ENCODE data around the gene ACKR2. TPM values are rescaled to one million over a fixed set of nuclear protein-coding genes. Genes with fewer than 3 reads are reported as not detected.
"Not testable (repeated sequence)": the region's sequence is repeated elsewhere in the genome, so short reads cannot be mapped to it uniquely, and the experiment has no call there.

Gene ACKR2
- total RNA-seq, 1 experiment from 2014 or later, result not detected

DNA sequence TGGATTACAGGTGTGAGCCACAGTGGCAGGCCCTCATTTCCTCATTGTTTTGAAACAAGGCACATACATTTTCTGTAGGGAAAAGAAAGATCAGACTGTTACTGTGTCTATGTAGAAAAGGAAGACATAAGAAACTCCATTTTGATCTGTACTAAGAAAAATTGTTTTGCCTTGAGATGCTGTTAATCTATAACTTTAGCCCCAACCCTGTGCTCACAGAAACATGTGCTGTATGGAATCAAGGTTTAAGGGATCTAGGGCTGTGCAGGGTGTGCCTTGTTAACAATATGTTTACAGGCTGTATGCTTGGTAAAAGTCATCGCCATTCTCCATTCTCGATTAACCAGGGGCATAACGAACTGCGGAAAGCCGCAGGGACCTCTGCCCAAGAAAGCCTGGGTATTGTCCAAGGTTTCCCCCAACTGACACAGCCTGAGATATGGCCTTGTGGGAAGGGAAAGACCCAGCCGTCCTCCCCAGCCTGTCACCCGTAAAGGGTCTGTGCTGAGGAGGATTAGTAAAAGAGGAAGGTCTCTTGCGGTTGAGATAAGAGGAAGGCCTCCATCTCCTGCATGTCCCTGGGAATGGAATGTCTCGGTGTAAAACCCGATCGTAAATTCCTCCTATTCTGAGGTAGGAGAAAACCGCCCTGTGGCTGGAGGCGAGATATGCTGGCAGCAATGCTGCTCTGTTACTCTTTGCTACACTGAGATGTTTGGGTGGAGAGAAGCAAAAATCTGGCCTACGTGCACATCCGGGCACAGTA lies 2.1 kb downstream of the ACKR2 start:
- H2BK5ac ChIP-seq (ENCODE audit: insufficient read length, low read length); H2BK12ac ChIP-seq (ENCODE audit: insufficient read length, low read depth, low read length); H3K27ac ChIP-seq (ENCODE audit: insufficient read length, low read depth, low read length); H4K91ac ChIP-seq (ENCODE audit: insufficient read length, low read depth, low read length); H3K9ac ChIP-seq (ENCODE audit: extremely low read depth, insufficient read length, low read length); H4K5ac ChIP-seq (ENCODE audit: insufficient read length, low read depth, low read length); H3K23ac ChIP-seq (ENCODE audit: insufficient read length, low read depth, low read length); H3K27ac Mint-ChIP-seq; H3K4me2 ChIP-seq (ENCODE audit: insufficient read depth, insufficient read length, low read length); H3K18ac ChIP-seq (ENCODE audit: insufficient read length, low read depth, low read length); H3K56ac ChIP-seq (ENCODE audit: insufficient read length, low read depth, low read length); H2BK15ac ChIP-seq (ENCODE audit: low read depth, low read length); H3K4me3 Mint-ChIP-seq; DNase-seq; H3K4ac ChIP-seq (ENCODE audit: low read depth, low read length); H2BK120ac ChIP-seq (ENCODE audit: low read depth, low read length, poor library complexity, severe bottlenecking); H3K27me3 ChIP-seq (ENCODE audit: insufficient read depth, low read length); H4K8ac ChIP-seq (replicated peaks; ENCODE audit: insufficient read length, low read depth, low read length); H2AFZ ChIP-seq (ENCODE audit: low read length); H4K20me1 ChIP-seq (ENCODE audit: control insufficient read depth, insufficient read depth, insufficient read length); H3K79me2 ChIP-seq (ENCODE audit: insufficient read depth, low read length); H3T11ph ChIP-seq (ENCODE audit: low read length); H3K27me3 Mint-ChIP-seq (ENCODE audit: low read depth); H3K79me1 ChIP-seq (ENCODE audit: insufficient read depth, low read depth, low read length, poor library complexity, severe bottlenecking); H3K9me3 Mint-ChIP-seq; H2AK5ac ChIP-seq (ENCODE audit: insufficient read length, low read length); H3K4me1 ChIP-seq (ENCODE audit: insufficient read depth, low read length); H3K36me3 Mint-ChIP-seq (ENCODE audit: insufficient read depth in 1 of 3, low read depth in 3 of 3); H3K14ac ChIP-seq (ENCODE audit: insufficient read depth, low read length); H3K9me3 ChIP-seq (ENCODE audit: control insufficient read depth, low read depth, low read length); H2BK20ac ChIP-seq (ENCODE audit: low read depth, low read length, poor library complexity, severe bottlenecking); H3K23me2 ChIP-seq (ENCODE audit: insufficient read length, low read depth, low read length, poor library complexity, severe bottlenecking): not testable (repeated sequence)
- no CpG with 5 or more reads among the region's 15 CpGs for WGBS (ENCODE audit: extremely low coverage, insufficient read length, low lambda C conversion rate)
- H3K4me1 Mint-ChIP-seq, result peaks cover 18 to 21% of the 10 kb centered on the region in 2 experiments
